Measurements from ENCODE around the gene ABCB4.
"Not testable (repeated sequence)": the region's sequence is repeated elsewhere in the genome, so short reads cannot be mapped to it uniquely, and the experiment has no call there.

The ABCB4 gene

GRCh38 chr7:87479951-87480350, 4.5 kb upstream of the ABCB4 start:
- no peak for DNase-seq (ENCODE audit: low read depth in 1 of 2, low spot score in 1 of 2)

GRCh38 chr7:87476179-87476557, 688 bp upstream of the ABCB4 start:
- DNase-seq (ENCODE audit: low read depth in 1 of 2, low spot score in 1 of 2) = no peak

GRCh38 chr7:87474533-87475358, 734 bp downstream of the ABCB4 start:
- no peak for DNase-seq (ENCODE audit: low read depth in 1 of 2, low spot score in 1 of 2)

- DNase-seq (ENCODE audit: low read depth in 1 of 2, low spot score in 1 of 2) = no peak
Observed at GRCh38 chr7:87473986-87474385, 1.5 kb downstream of the ABCB4 start.

GRCh38 chr7:87473192-87473591, 2.3 kb downstream of the ABCB4 start:
- no peak for DNase-seq (ENCODE audit: low read depth in 1 of 2, low spot score in 1 of 2)

- no peak for DNase-seq (ENCODE audit: low read depth in 1 of 2, low spot score in 1 of 2)
Observed at GRCh38 chr7:87471473-87471872, 4.0 kb downstream of the ABCB4 start.

- not testable (repeated sequence) for DNase-seq (ENCODE audit: low read depth in 1 of 2, low spot score in 1 of 2)
Observed at GRCh38 chr7:87469204-87469603, 6.3 kb downstream of the ABCB4 start.

GRCh38 chr7:87465534-87465880, 10.0 kb downstream of the ABCB4 start:
- not testable (repeated sequence) for DNase-seq (ENCODE audit: low read depth in 1 of 2, low spot score in 1 of 2)

GRCh38 chr7:87464830-87465533, 10.5 kb downstream of the ABCB4 start:
- not testable (repeated sequence) for DNase-seq (ENCODE audit: low read depth in 1 of 2, low spot score in 1 of 2)

GRCh38 chr7:87463982-87464381, 11.5 kb downstream of the ABCB4 start:
- DNase-seq (ENCODE audit: low read depth in 1 of 2, low spot score in 1 of 2) = no peak

- not testable (repeated sequence) for DNase-seq (ENCODE audit: low read depth in 1 of 2, low spot score in 1 of 2)
Observed at GRCh38 chr7:87460444-87460843, 15.0 kb downstream of the ABCB4 start.

- DNase-seq (ENCODE audit: low read depth in 1 of 2, low spot score in 1 of 2) = no peak
Observed at GRCh38 chr7:87459941-87460340, 15.5 kb downstream of the ABCB4 start.

- DNase-seq (ENCODE audit: low read depth in 1 of 2, low spot score in 1 of 2) = no peak
Observed at GRCh38 chr7:87458148-87458547, 17.3 kb downstream of the ABCB4 start.

- DNase-seq (ENCODE audit: low read depth in 1 of 2, low spot score in 1 of 2) = no peak
Observed at GRCh38 chr7:87456247-87456646, 19.2 kb downstream of the ABCB4 start.

- DNase-seq (ENCODE audit: low read depth in 1 of 2, low spot score in 1 of 2) = no peak
Observed at GRCh38 chr7:87452279-87452678, 23.2 kb downstream of the ABCB4 start.

- no peak for DNase-seq (ENCODE audit: low read depth in 1 of 2, low spot score in 1 of 2)
Observed at GRCh38 chr7:87451187-87451586, 24.3 kb downstream of the ABCB4 start.

GRCh38 chr7:87450706-87451105, 24.8 kb downstream of the ABCB4 start:
- DNase-seq (ENCODE audit: low read depth in 1 of 2, low spot score in 1 of 2) = no peak

GRCh38 chr7:87448388-87448787, 27.1 kb downstream of the ABCB4 start:
- no peak for DNase-seq (ENCODE audit: low read depth in 1 of 2, low spot score in 1 of 2)

- no peak for DNase-seq (ENCODE audit: low read depth in 1 of 2, low spot score in 1 of 2)
Observed at GRCh38 chr7:87447116-87447635, 28.3 kb downstream of the ABCB4 start.

- no peak for DNase-seq (ENCODE audit: low read depth in 1 of 2, low spot score in 1 of 2)
Observed at GRCh38 chr7:87445897-87446296, 29.6 kb downstream of the ABCB4 start.

- no peak for DNase-seq (ENCODE audit: low read depth in 1 of 2, low spot score in 1 of 2)
Observed at GRCh38 chr7:87435546-87435945, 39.9 kb downstream of the ABCB4 start.

GRCh38 chr7:87432536-87432935, 42.9 kb downstream of the ABCB4 start:
- no peak for DNase-seq (ENCODE audit: low read depth in 1 of 2, low spot score in 1 of 2)
